Lower lobe of right lung (tissue), 2 donors: ENCODE measurements around the gene KLHDC3. TPM values are rescaled to one million over a fixed set of nuclear protein-coding genes. Genes with fewer than 3 reads are reported as not detected.

ENCODE experiments used
- ATAC-seq, 2 donors: fragments of 200-7000 bp; cut with Tn5 transposase; one replicate each; pipeline ENCODE4 v1.9.1; 2020 to 2022; ENCODE audit warnings: mild to moderate bottlenecking in 2 of 2, moderate library complexity in 2 of 2
- DNase-seq: peaks from one replicate; pipeline ENCODE4 v3.0.0-alpha.2; 2020
- H3K27ac ChIP-seq: fragments of 200-600 bp; one replicate; pipeline ENCODE4 v1.8.0; 2022
- H3K27me3 ChIP-seq: fragments of 200-600 bp; one replicate; pipeline ENCODE4 v1.8.0; 2022; ENCODE audit warnings: low read depth
- H3K36me3 ChIP-seq: fragments of 200-600 bp; one replicate; pipeline ENCODE4 v1.8.0; 2022; ENCODE audit warnings: mild to moderate bottlenecking
- H3K4me1 ChIP-seq: fragments of 200-600 bp; one replicate; pipeline ENCODE4 v1.8.0; 2022
- H3K4me3 ChIP-seq: fragments of 200-600 bp; one replicate; pipeline ENCODE4 v1.8.0; 2022; ENCODE audit warnings: mild to moderate bottlenecking
- H3K9me3 ChIP-seq: fragments of 200-600 bp; one replicate; pipeline ENCODE4 v1.8.0; 2022
- CTCF ChIP-seq: fragments of 200-600 bp; IDR thresholded peaks from one replicate; pipeline ENCODE4 v1.8.0; 2022; ENCODE audit warnings: antibody characterized with exemption, mild to moderate bottlenecking
- intact Hi-C: fragments of 100-400 bp; cut with DNase I; formaldehyde crosslinking; loops from one replicate; pipeline ENCODE4 v1.11.0; 2022
- total RNA-seq: library from RNA; stranded (reverse); fragmentation: NEBNext Ultra II Directional; extraction: Animal tissue kit (Norgen Biotek cat#: 25700); gene quantifications from one replicate; pipeline ENCODE4 v1.2.1, GENCODE V29; 2021
- donor health status: DM: no; HTN: yes; CAD: no; lungs with severe emphysema.

KLHDC3 gene
- total RNA-seq, 1 donor from 2014 or later, result 59.3 TPM

GRCh38 chr6:42974919-42975505, 39.0 kb upstream of the KLHDC3 start:
- intact Hi-C loops, result no loop called here
- no peak for TF ChIP-seq CTCF
- ATAC-seq (no peak), DNase-seq (no peak)
- Histone ChIP-seq H3K4me3 (no peak overlapping the region), H3K27ac (no peak overlapping the region), H3K9me3 (no peaks in the 10 kb centered on the region), H3K27me3 (no peaks in the 10 kb centered on the region), H3K4me1 (peaks cover 20% of the 10 kb centered on the region), H3K36me3 (peaks cover 9% of the 10 kb centered on the region)

- Histone ChIP-seq H3K27me3 (no peaks in the 10 kb centered on the region), H3K9me3 (no peaks in the 10 kb centered on the region), H3K27ac (peak overlapping the region; percentile 92), H3K4me3 (peak overlapping the region; percentile 88), H3K36me3 (peaks cover 5% of the 10 kb centered on the region), H3K4me1 (peaks cover 23% of the 10 kb centered on the region)
- peak; percentile 38 to 50 for ATAC-seq
- no peak for TF ChIP-seq CTCF
- intact Hi-C loops, result no loop called here
- peak; percentile 57 for DNase-seq
Observed at GRCh38 chr6:42978487-42978838, 35.6 kb upstream of the KLHDC3 start.

GRCh38 chr6:42978839-42979522, 35.1 kb upstream of the KLHDC3 start, which contains the start of gene PEX6:
TSS of gene PEX6 (minus strand) at chr6:42979181. CDS start at chr6:42979150, 31 bp downstream.
- no peak for TF ChIP-seq CTCF
- peaks cover 28% of the 10 kb centered on the region for H3K4me1 ChIP-seq
- DNase-seq, result peak; percentile 97
- ATAC-seq, result peak; percentile 97 to 98
- H3K36me3 ChIP-seq, result no peaks in the 10 kb centered on the region
- peak within 1 kb of the TSS; percentile 88 for H3K4me3 ChIP-seq
- intact Hi-C loops, result no loop called here
- no peaks in the 10 kb centered on the region for H3K27me3 ChIP-seq
- H3K27ac ChIP-seq, result peak within 1 kb of the TSS; percentile 92
- no peaks in the 10 kb centered on the region for H3K9me3 ChIP-seq

GRCh38 chr6:42979523-42980177, 34.4 kb upstream of the KLHDC3 start:
- Histone ChIP-seq H3K4me3 (peak overlapping the region; percentile 88), H3K4me1 (peaks cover 28% of the 10 kb centered on the region), H3K27ac (peak overlapping the region; percentile 92), H3K27me3 (no peaks in the 10 kb centered on the region), H3K9me3 (no peaks in the 10 kb centered on the region), H3K36me3 (no peaks in the 10 kb centered on the region)
- TF ChIP-seq CTCF, result no peak
- intact Hi-C loops, result no loop called here
- peak in 1 of 2 donors; percentile 4 for ATAC-seq
- DNase-seq, result no peak

- intact Hi-C loops, result no loop called here
- Histone ChIP-seq H3K36me3 (no peaks in the 10 kb centered on the region), H3K27ac (no peak overlapping the region), H3K4me3 (no peak overlapping the region), H3K27me3 (no peaks in the 10 kb centered on the region), H3K4me1 (peaks cover 47% of the 10 kb centered on the region), H3K9me3 (no peaks in the 10 kb centered on the region)
- DNase-seq, result no peak
- no peak for ATAC-seq
- no peak for TF ChIP-seq CTCF
Observed at GRCh38 chr6:42981836-42982235, 32.2 kb upstream of the KLHDC3 start.
